ENCODE results near the gene OSGIN1. TPM values are rescaled to one million over a fixed set of nuclear protein-coding genes. Genes with fewer than 3 reads are reported as not detected.

Gene OSGIN1
- total RNA-seq, 1 donor from 2014 or later = 2.4 TPM

GRCh38 chr16:83959656-83960434, 6.8 kb downstream of the OSGIN1 start:
- Mint-ChIP-seq H3K27me3 (ENCODE audit: low read depth) (no peaks in the 10 kb centered on the region), H3K9me3 (no peaks in the 10 kb centered on the region)

GRCh38 chr16:83960521-83961249, 7.6 kb downstream of the OSGIN1 start:
- Mint-ChIP-seq H3K4me3 (no peak overlapping the region), H3K27ac (ENCODE audit: unreplicated experiment) (no peak overlapping the region), H3K36me3 (ENCODE audit: low read depth) (no peaks in the 10 kb centered on the region), H3K9me3 (no peaks in the 10 kb centered on the region), H3K27me3 (ENCODE audit: low read depth) (no peaks in the 10 kb centered on the region), H3K4me1 (no peaks in the 10 kb centered on the region)
- no peak for TF ChIP-seq CTCF (conservative IDR thresholded peaks at IDR 0.05)
- DNase-seq (ENCODE audit: low read depth, low spot score) = no peak

More at GRCh38 chr16:83959656-83960434, 6.8 kb downstream of the OSGIN1 start:
- no peaks in the 10 kb centered on the region for H3K4me1 Mint-ChIP-seq
- TF ChIP-seq CTCF (conservative IDR thresholded peaks at IDR 0.05) = no peak
- no peak overlapping the region for H3K27ac Mint-ChIP-seq (ENCODE audit: unreplicated experiment)
- no peak for DNase-seq (ENCODE audit: low read depth, low spot score)
- H3K36me3 Mint-ChIP-seq (ENCODE audit: low read depth) = no peaks in the 10 kb centered on the region
- no peak overlapping the region for H3K4me3 Mint-ChIP-seq

GRCh38 chr16:83961591-83961990, 8.6 kb downstream of the OSGIN1 start:
- Mint-ChIP-seq H3K4me3 (no peak overlapping the region), H3K27me3 (ENCODE audit: low read depth) (no peaks in the 10 kb centered on the region), H3K36me3 (ENCODE audit: low read depth) (no peaks in the 10 kb centered on the region), H3K9me3 (no peaks in the 10 kb centered on the region), H3K27ac (ENCODE audit: unreplicated experiment) (no peak overlapping the region), H3K4me1 (no peaks in the 10 kb centered on the region)
- no peak for DNase-seq (ENCODE audit: low read depth, low spot score)
- no peak for TF ChIP-seq CTCF (conservative IDR thresholded peaks at IDR 0.05)

- TF ChIP-seq CTCF (conservative IDR thresholded peaks at IDR 0.05) = no peak
Observed at GRCh38 chr16:83963277-83964119, 10.5 kb downstream of the OSGIN1 start.

GRCh38 chr16:83964684-83965443, 11.8 kb downstream of the OSGIN1 start:
- Mint-ChIP-seq H3K4me3 (peak overlapping the region; percentile 59), H3K27me3 (ENCODE audit: low read depth) (peaks cover 7% of the 10 kb centered on the region), H3K9me3 (no peaks in the 10 kb centered on the region), H3K27ac (ENCODE audit: unreplicated experiment) (no peak overlapping the region), H3K36me3 (ENCODE audit: low read depth) (no peaks in the 10 kb centered on the region), H3K4me1 (no peaks in the 10 kb centered on the region)
- DNase-seq (ENCODE audit: low read depth, low spot score) = no peak
- no peak for TF ChIP-seq CTCF (conservative IDR thresholded peaks at IDR 0.05)

More at GRCh38 chr16:83963277-83964119, 10.5 kb downstream of the OSGIN1 start:
- DNase-seq (ENCODE audit: low read depth, low spot score) = no peak
- H3K4me3 Mint-ChIP-seq = no peak overlapping the region
- no peaks in the 10 kb centered on the region for H3K36me3 Mint-ChIP-seq (ENCODE audit: low read depth)
- no peak overlapping the region for H3K27ac Mint-ChIP-seq (ENCODE audit: unreplicated experiment)
- no peaks in the 10 kb centered on the region for H3K9me3 Mint-ChIP-seq
- H3K4me1 Mint-ChIP-seq = no peaks in the 10 kb centered on the region
- H3K27me3 Mint-ChIP-seq (ENCODE audit: low read depth) = no peaks in the 10 kb centered on the region
